ENCODE measurements around the gene GSK3A. TPM values are rescaled to one million over a fixed set of nuclear protein-coding genes. Genes with fewer than 3 reads are reported as not detected.

GSK3A gene
- total RNA-seq, 1 experiment from 2014 or later, result 46.0 TPM

DNA sequence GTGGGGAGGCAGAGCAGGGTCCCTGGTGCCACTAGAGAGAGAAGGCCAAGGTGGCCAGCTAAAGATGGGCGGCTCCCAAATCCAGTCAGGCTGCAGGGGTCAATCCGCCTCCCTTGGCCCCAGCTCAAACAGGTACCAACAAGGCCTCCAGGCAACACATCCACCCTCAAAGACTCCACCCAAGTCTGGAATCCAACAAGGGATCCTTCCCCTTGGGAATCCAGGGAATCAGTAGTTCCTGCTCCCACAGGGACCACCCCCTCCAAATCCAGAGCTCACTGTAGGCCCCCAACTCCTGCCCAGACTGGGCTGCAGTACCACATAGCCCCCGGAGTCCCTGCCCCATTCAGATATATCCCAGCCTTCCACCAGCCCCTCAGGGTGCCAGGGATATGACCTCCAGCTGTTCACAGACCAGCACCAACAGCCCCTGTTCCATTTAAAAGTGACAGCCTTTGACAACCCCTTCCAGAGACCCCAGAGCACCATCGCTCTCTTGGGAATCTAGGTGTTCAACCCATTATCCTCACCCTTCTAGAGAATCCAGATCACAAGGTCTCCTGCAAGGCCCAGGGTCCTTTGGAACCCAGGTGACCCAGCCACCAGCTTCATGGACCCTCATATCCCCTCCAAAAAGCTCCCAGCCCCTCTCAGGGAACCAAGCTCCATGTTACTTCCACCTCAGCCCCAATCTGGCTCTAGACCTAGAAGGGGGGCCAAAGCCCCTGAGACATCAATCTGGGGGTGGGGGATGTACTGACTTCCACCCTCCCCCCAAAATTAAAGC, 9.4 kb upstream of the GSK3A start:
- ChIA-PET POLR2A (interaction anchor here (0.6 kb wide), 1 partner anchor 89 kb away, joined by 13 read pairs; no protein-coding TSS in a partner anchor), CTCF (no interaction called here)
- BruUV-seq (replicated peaks), result TSS peak; percentile 53
- intact Hi-C loops (cut with micrococcal nuclease; ENCODE audit: unreplicated experiment), result no loop called here
- H3K36me3 ChIP-seq (ENCODE audit: control insufficient read depth, insufficient read depth, low read length), result no peaks in the 10 kb centered on the region; the same call in 1 of the 2 replicates
- H3K4me1 ChIP-seq (ENCODE audit: control insufficient read depth, insufficient read depth, low read length), result peaks cover 33% of the 10 kb centered on the region
- TF ChIP-seq SIN3A (IDR thresholded peaks at IDR 0.05; ENCODE audit: borderline replicate concordance, insufficient read depth, low read depth, low read length) (no peak), TCF7L2 (IDR thresholded peaks at IDR 0.05; ENCODE audit: low read depth, low read length) (no peak), POLR2AphosphoS5 (IDR thresholded peaks at IDR 0.05; ENCODE audit: low read depth, low read length) (no peak)
- TF ChIP-seq, protein P1, sequence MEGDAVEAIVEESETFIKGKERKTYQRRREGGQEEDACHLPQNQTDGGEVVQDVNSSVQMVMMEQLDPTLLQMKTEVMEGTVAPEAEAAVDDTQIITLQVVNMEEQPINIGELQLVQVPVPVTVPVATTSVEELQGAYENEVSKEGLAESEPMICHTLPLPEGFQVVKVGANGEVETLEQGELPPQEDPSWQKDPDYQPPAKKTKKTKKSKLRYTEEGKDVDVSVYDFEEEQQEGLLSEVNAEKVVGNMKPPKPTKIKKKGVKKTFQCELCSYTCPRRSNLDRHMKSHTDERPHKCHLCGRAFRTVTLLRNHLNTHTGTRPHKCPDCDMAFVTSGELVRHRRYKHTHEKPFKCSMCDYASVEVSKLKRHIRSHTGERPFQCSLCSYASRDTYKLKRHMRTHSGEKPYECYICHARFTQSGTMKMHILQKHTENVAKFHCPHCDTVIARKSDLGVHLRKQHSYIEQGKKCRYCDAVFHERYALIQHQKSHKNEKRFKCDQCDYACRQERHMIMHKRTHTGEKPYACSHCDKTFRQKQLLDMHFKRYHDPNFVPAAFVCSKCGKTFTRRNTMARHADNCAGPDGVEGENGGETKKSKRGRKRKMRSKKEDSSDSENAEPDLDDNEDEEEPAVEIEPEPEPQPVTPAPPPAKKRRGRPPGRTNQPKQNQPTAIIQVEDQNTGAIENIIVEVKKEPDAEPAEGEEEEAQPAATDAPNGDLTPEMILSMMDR (IDR thresholded peaks at IDR 0.05), result no peak
- TF ChIP-seq, protein P2, sequence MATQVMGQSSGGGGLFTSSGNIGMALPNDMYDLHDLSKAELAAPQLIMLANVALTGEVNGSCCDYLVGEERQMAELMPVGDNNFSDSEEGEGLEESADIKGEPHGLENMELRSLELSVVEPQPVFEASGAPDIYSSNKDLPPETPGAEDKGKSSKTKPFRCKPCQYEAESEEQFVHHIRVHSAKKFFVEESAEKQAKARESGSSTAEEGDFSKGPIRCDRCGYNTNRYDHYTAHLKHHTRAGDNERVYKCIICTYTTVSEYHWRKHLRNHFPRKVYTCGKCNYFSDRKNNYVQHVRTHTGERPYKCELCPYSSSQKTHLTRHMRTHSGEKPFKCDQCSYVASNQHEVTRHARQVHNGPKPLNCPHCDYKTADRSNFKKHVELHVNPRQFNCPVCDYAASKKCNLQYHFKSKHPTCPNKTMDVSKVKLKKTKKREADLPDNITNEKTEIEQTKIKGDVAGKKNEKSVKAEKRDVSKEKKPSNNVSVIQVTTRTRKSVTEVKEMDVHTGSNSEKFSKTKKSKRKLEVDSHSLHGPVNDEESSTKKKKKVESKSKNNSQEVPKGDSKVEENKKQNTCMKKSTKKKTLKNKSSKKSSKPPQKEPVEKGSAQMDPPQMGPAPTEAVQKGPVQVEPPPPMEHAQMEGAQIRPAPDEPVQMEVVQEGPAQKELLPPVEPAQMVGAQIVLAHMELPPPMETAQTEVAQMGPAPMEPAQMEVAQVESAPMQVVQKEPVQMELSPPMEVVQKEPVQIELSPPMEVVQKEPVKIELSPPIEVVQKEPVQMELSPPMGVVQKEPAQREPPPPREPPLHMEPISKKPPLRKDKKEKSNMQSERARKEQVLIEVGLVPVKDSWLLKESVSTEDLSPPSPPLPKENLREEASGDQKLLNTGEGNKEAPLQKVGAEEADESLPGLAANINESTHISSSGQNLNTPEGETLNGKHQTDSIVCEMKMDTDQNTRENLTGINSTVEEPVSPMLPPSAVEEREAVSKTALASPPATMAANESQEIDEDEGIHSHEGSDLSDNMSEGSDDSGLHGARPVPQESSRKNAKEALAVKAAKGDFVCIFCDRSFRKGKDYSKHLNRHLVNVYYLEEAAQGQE (IDR thresholded peaks at IDR 0.05; ENCODE audit: insufficient read depth in 1 of 2, low read depth in 2 of 2, low read length in 1 of 2), result no peak
- in situ Hi-C loops (cut with HindIII; ENCODE audit: low pct_unique_long_range_greater_than_20kb, low sequenced_read_pairs), result no loop called here
- peak overlapping the region; percentile 11 to 66; a peak in 3 of 4 replicates for H3K4me3 ChIP-seq (ENCODE audit: low read depth in 2 of 2, low read length in 2 of 2)
- ATAC-seq (no peak), DNase-seq (ENCODE audit: low read depth, low spot score) (no peak)
- peak overlapping the region; percentile 84 for H3K27ac ChIP-seq (ENCODE audit: low read length)
- H3K9me3 ChIP-seq (ENCODE audit: control insufficient read depth, insufficient read depth, low read depth, low read length), result no peaks in the 10 kb centered on the region
- no peaks in the 10 kb centered on the region for H3K27me3 ChIP-seq (ENCODE audit: control insufficient read depth, insufficient read depth, low read length)

DNA sequence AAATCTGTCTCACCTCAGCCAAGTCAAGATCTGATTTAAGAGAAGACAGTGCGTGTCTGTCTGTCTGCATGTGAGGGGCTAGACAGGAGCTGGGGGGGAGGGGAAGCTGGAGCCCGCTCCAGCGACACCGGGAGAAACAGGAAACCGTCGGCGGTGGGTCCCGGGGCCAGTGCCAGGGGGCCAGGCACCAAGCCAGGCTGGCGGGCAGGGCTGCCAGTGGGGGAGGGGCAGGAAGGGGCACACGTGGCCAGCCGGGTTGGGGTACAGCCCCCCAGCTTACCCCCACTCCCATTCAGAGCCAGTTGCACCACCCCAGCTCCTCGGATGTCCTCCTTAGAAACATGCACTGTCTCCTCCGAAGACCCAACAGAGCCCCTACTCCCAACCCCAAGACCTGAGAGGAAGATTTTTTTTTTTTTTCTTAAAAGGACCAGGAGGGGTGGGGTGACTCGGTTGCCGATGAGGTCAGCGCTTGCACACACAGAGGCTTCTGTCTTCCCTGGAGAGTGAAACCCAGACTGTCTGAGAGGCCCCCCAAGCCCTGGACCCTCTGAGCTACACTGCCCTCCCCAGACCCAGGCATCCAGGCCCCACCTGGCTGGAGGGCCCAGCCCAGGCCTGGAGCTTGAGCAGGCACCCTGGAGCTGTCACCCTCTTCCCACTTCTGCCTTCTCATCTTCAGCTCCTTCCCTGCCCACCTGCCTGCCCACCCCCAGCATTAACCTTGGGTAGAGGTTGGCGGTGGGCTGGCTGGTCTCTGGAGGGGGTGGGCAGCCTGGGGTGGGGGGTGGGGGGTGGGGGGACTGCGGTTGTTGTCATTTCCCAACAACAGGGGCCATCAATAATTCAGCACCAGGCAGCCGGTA, 8.5 kb upstream of the GSK3A start:
- no peak for TF ChIP-seq POLR2AphosphoS5 (IDR thresholded peaks at IDR 0.05; ENCODE audit: low read depth, low read length)
- TF ChIP-seq TCF7L2 (IDR thresholded peaks at IDR 0.05; ENCODE audit: low read depth, low read length), result no peak
- TF ChIP-seq, protein P2 (IDR thresholded peaks at IDR 0.05; ENCODE audit: insufficient read depth in 1 of 2, low read depth in 2 of 2, low read length in 1 of 2), result no peak
- POLR2A ChIA-PET, result interaction anchor here (0.6 to 0.7 kb wide), 2 partner anchors 31 to 90 kb away, joined by 5 to 13 read pairs; no protein-coding TSS in a partner anchor
- no peaks in the 10 kb centered on the region for H3K27me3 ChIP-seq (ENCODE audit: control insufficient read depth, insufficient read depth, low read length)
- no peak for DNase-seq (ENCODE audit: low read depth, low spot score)
- CTCF ChIA-PET, result interaction anchor here (0.7 kb wide), 1 partner anchor 364 kb away, joined by 3 read pairs; no protein-coding TSS in a partner anchor
- peak overlapping the region; percentile 2 to 66; a peak in 2 of 4 replicates for H3K4me3 ChIP-seq (ENCODE audit: low read depth in 2 of 2, low read length in 2 of 2)
- H3K27ac ChIP-seq (ENCODE audit: low read length), result peak overlapping the region; percentile 57; the same call in 1 of the 2 replicates
- in situ Hi-C loops (cut with HindIII; ENCODE audit: low pct_unique_long_range_greater_than_20kb, low sequenced_read_pairs), result no loop called here
- intact Hi-C loops (cut with micrococcal nuclease; ENCODE audit: unreplicated experiment), result no loop called here
- TSS peak; percentile 32 for BruUV-seq (replicated peaks)
- no peaks in the 10 kb centered on the region; the same call in 1 of the 2 replicates for H3K36me3 ChIP-seq (ENCODE audit: control insufficient read depth, insufficient read depth, low read length)
- peaks cover 36% of the 10 kb centered on the region for H3K4me1 ChIP-seq (ENCODE audit: control insufficient read depth, insufficient read depth, low read length)
- H3K9me3 ChIP-seq (ENCODE audit: control insufficient read depth, insufficient read depth, low read depth, low read length), result no peaks in the 10 kb centered on the region
- ATAC-seq, result no peak

Measured in Panc1 (cell line).